ENCODE data around the gene NEU3. TPM values are rescaled to one million over a fixed set of nuclear protein-coding genes. Genes with fewer than 3 reads are reported as not detected.

NEU3 gene
- total RNA-seq, 4 donors from 2014 or later: 2.6 to 11.7 (median 3.9) TPM

- Histone ChIP-seq H3K27me3 (no peaks in the 10 kb centered on the region), H3K27ac (peak overlapping the region in 1 of 4 donors; percentile 50), H3K4me1 (peaks cover 16 to 66% (median 29%) of the 10 kb centered on the region in 4 donors), H3K4me3 (no peak overlapping the region), H3K36me3 (no peaks in the 10 kb centered on the region), H3K9me3 (no peaks in the 10 kb centered on the region)
- intact Hi-C loops (cut with DNase I; ENCODE audit: low total_unique reads): no loop called here
- TF ChIP-seq POLR2A (IDR thresholded peaks at IDR 0.05): no peak
- TF ChIP-seq CTCF (IDR thresholded peaks at IDR 0.05): no peak
- no peak for TF ChIP-seq POLR2AphosphoS5 (IDR thresholded peaks at IDR 0.05)
- TF ChIP-seq EP300 (IDR thresholded peaks at IDR 0.05; ENCODE audit: low read depth): no peak
- DNase-seq: no peak
- WGBS, 2 donors (ENCODE audit: low coverage in 1 of 2): 65 to 67% methylated on average over 2 of the region's 2 CpGs
- in situ Hi-C loops (cut with MboI; ENCODE audit: low pct_ligation_motif_present in 1 of 4, low pct_unique_long_range_greater_than_20kb in 1 of 4, low sequenced_read_pairs in 3 of 4): no loop called here
Observed at GRCh38 chr11:74952752-74953151, 36.0 kb upstream of the NEU3 start.

DNA sequence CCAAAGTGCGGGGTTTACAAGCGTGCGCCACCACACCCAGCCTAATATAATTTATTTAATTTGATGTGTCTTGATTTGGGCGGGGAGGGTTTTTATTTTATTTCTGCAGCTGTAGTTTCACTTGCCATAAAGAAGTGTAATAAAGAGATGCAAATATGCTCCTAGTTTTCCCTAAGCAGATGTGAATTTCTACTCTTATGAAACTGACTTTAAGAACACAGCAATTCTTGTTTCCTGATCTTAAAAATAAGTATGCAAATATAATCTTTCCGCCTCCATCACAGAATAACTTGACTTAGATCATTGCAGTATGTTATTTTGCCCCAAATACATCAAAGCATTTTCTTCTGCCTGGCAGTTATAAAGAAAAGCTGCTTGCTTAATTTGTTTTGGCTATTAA, 35.3 kb upstream of the NEU3 start:
- in situ Hi-C loops (cut with MboI; ENCODE audit: low pct_ligation_motif_present in 1 of 4, low pct_unique_long_range_greater_than_20kb in 1 of 4, low sequenced_read_pairs in 3 of 4): no loop called here

DNA sequence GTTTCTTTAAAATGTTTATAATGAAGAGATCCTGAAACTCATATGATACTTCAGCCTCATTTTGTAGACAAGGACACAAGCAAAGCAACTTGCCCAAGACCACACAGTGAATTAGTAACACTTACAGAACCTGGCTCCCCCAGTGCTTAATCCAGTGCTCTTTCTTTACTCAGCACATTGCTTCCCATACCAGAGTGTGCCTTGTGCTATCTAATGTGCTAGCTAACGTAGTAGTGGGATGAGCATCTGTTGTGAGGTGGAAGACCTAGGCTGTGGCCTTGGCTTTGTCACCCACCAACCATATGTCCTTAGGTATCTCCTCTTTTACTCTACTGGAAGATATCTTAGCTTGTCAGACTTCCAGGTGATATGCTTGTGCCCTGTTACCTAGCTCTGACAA, 34.5 kb upstream of the NEU3 start:
- no peaks in the 10 kb centered on the region for H3K9me3 ChIP-seq
- peak overlapping the region in 1 of 4 donors; percentile 40 for H3K27ac ChIP-seq
- H3K4me1 ChIP-seq: peaks cover 16 to 59% (median 26%) of the 10 kb centered on the region in 4 donors
- no peak for DNase-seq
- TF ChIP-seq CTCF (IDR thresholded peaks at IDR 0.05) (no peak), POLR2AphosphoS5 (IDR thresholded peaks at IDR 0.05) (no peak), EP300 (IDR thresholded peaks at IDR 0.05; ENCODE audit: low read depth) (no peak), POLR2A (IDR thresholded peaks at IDR 0.05) (no peak)
- intact Hi-C loops (cut with DNase I; ENCODE audit: low total_unique reads) (no loop called here), in situ Hi-C loops (cut with MboI; ENCODE audit: low pct_ligation_motif_present in 1 of 4, low pct_unique_long_range_greater_than_20kb in 1 of 4, low sequenced_read_pairs in 3 of 4) (no loop called here)
- H3K27me3 ChIP-seq: no peaks in the 10 kb centered on the region
- H3K4me3 ChIP-seq: no peak overlapping the region
- WGBS, 2 donors (ENCODE audit: low coverage in 1 of 2): 70 to 81% methylated on average over 1 of the region's 1 CpG
- no peaks in the 10 kb centered on the region for H3K36me3 ChIP-seq

More for the DNA sequence above, 35.3 kb upstream of the NEU3 start:
- no peaks in the 10 kb centered on the region for H3K9me3 ChIP-seq
- peaks cover 16 to 59% (median 26%) of the 10 kb centered on the region in 4 donors for H3K4me1 ChIP-seq
- no peaks in the 10 kb centered on the region for H3K36me3 ChIP-seq
- DNase-seq: no peak
- no peak overlapping the region for H3K4me3 ChIP-seq
- H3K27me3 ChIP-seq: no peaks in the 10 kb centered on the region
- 63 to 75% methylated on average over 5 of the region's 5 CpGs for WGBS, 2 donors (ENCODE audit: low coverage in 1 of 2)
- intact Hi-C loops (cut with DNase I; ENCODE audit: low total_unique reads): no loop called here
- TF ChIP-seq CTCF (IDR thresholded peaks at IDR 0.05) (no peak), POLR2A (IDR thresholded peaks at IDR 0.05) (no peak), POLR2AphosphoS5 (IDR thresholded peaks at IDR 0.05) (no peak), EP300 (IDR thresholded peaks at IDR 0.05; ENCODE audit: low read depth) (no peak)
- peak overlapping the region in 2 of 4 donors; percentile 13 to 50 for H3K27ac ChIP-seq

DNA sequence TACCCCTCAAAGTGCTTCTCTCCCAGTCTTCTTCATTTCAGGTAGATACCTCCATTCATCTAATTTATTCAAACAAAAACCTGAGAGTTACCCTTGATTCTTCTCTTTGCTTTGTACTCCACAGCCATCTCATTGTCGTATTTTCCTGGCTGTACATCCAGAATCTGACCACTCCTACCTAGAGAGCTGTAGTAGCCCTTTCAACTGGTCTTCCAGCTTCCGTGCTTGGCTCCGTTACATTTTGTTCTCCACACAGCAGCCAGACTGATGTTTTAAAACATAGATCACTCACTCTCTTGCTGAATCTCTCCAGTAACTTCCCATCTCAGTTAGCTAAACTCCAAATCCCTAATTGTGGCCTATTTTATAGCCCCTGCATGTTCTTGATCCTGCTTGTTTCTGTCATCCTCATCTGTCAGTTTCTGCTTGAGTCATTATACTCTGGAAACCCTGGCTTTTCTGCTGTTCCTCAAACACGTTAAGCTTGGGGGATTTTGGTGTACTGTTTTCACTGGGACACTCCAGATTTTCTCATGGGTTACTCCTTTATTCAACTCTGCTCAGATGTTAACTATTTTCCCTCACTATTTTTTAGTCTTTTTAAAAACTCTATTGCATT, 32.2 kb upstream of the NEU3 start:
- H3K4me3 ChIP-seq: no peak overlapping the region
- H3K9me3 ChIP-seq: no peaks in the 10 kb centered on the region
- no peak overlapping the region for H3K27ac ChIP-seq
- H3K36me3 ChIP-seq: no peaks in the 10 kb centered on the region
- WGBS, 2 donors (ENCODE audit: low coverage in 1 of 2): 56 to 64% methylated on average over 4 of the region's 4 CpGs
- no peak for DNase-seq
- in situ Hi-C loops (cut with MboI; ENCODE audit: low pct_ligation_motif_present in 1 of 4, low pct_unique_long_range_greater_than_20kb in 1 of 4, low sequenced_read_pairs in 3 of 4): no loop called here
- H3K4me1 ChIP-seq: peaks cover 7 to 49% (median 12%) of the 10 kb centered on the region in 4 donors
- TF ChIP-seq EP300 (IDR thresholded peaks at IDR 0.05; ENCODE audit: low read depth): no peak
- TF ChIP-seq POLR2A (IDR thresholded peaks at IDR 0.05): no peak
- TF ChIP-seq POLR2AphosphoS5 (IDR thresholded peaks at IDR 0.05): no peak
- no peak for TF ChIP-seq CTCF (IDR thresholded peaks at IDR 0.05)
- intact Hi-C loops (cut with DNase I; ENCODE audit: low total_unique reads): no loop called here
- H3K27me3 ChIP-seq: no peaks in the 10 kb centered on the region

Data from transverse colon (tissue), 4 donors.